ENCODE data around the gene NIN. TPM values are rescaled to one million over a fixed set of nuclear protein-coding genes. Genes with fewer than 3 reads are reported as not detected.
"Not testable (repeated sequence)": the region's sequence is repeated elsewhere in the genome, so short reads cannot be mapped to it uniquely, and the experiment has no call there.

NIN gene
- total RNA-seq, 1 donor from 2014 or later: 46.9 TPM

DNA sequence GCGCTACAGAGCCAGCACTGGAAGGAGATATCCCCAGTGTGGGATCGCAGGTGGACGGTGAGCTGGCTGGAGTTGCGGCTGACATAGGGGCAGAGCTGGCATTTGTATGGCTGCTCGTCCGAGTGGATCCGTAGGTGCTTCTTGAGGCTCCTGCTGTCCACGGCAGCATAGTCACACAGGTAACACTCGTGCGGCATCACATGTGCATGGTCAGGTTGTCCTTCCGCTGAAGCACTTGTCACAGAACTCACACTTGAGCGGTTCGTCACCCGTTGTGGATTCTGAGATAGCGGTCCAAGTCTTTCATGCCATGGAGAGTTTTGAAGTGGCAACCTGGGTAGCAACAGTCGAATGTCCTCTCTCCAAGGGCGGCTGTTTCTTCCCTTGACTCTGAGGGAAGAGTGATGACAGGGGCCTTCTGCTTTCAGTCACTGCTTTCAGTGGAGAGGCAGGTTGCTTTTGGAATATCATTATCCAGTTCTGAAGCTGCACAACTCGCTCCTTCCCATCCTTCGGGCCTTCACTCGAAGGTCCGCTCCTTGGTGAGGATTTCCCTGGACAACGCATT is 125.9 kb downstream of the NIN start:
- H3K27ac Mint-ChIP-seq (ENCODE audit: unreplicated experiment): no peak overlapping the region
- no peak overlapping the region for H3K4me3 Mint-ChIP-seq (ENCODE audit: unreplicated experiment)
- peaks cover 5% of the 10 kb centered on the region for H3K36me3 Mint-ChIP-seq (ENCODE audit: low read depth)
- DNase-seq (ENCODE audit: low spot score): no peak
- H3K4me1 Mint-ChIP-seq (ENCODE audit: low read depth): no peaks in the 10 kb centered on the region
- TF ChIP-seq, protein P1, sequence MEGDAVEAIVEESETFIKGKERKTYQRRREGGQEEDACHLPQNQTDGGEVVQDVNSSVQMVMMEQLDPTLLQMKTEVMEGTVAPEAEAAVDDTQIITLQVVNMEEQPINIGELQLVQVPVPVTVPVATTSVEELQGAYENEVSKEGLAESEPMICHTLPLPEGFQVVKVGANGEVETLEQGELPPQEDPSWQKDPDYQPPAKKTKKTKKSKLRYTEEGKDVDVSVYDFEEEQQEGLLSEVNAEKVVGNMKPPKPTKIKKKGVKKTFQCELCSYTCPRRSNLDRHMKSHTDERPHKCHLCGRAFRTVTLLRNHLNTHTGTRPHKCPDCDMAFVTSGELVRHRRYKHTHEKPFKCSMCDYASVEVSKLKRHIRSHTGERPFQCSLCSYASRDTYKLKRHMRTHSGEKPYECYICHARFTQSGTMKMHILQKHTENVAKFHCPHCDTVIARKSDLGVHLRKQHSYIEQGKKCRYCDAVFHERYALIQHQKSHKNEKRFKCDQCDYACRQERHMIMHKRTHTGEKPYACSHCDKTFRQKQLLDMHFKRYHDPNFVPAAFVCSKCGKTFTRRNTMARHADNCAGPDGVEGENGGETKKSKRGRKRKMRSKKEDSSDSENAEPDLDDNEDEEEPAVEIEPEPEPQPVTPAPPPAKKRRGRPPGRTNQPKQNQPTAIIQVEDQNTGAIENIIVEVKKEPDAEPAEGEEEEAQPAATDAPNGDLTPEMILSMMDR (IDR thresholded peaks at IDR 0.05): no peak
- peaks cover 9% of the 10 kb centered on the region for H3K9me3 Mint-ChIP-seq (ENCODE audit: low read depth)
- no peaks in the 10 kb centered on the region for H3K27me3 Mint-ChIP-seq (ENCODE audit: low read depth)

DNA sequence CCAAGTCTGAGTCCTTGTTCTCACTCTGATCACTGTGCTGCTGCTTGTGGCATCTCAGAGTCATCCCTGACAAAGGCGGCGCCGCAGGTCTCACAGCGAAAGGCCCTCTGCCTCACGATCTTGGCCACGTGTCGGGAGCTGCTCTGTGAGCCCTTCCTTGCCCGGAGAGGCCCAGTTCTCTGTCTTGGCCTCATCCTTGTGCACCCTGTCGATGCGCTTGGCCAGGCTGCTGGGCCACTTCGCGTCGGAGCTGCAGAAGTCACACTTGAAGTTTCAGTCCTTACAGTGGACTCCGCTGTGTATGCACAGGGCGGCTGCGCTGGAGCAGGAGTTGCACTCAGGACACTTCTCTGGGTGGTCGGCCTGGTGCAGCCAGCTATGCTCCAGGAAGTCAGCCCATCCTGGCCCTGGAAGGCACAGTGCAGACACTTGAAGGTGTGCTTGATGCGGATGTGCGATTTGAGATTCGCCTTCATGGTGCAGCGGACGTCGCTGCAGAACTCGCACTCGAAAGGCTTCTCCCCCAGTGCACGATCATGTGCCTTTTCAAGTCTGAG is 126.4 kb downstream of the NIN start:
- DNase-seq (ENCODE audit: low spot score): no peak
- peaks cover 14% of the 10 kb centered on the region for H3K9me3 Mint-ChIP-seq (ENCODE audit: low read depth)
- TF ChIP-seq, protein P1 (IDR thresholded peaks at IDR 0.05): no peak

DNA sequence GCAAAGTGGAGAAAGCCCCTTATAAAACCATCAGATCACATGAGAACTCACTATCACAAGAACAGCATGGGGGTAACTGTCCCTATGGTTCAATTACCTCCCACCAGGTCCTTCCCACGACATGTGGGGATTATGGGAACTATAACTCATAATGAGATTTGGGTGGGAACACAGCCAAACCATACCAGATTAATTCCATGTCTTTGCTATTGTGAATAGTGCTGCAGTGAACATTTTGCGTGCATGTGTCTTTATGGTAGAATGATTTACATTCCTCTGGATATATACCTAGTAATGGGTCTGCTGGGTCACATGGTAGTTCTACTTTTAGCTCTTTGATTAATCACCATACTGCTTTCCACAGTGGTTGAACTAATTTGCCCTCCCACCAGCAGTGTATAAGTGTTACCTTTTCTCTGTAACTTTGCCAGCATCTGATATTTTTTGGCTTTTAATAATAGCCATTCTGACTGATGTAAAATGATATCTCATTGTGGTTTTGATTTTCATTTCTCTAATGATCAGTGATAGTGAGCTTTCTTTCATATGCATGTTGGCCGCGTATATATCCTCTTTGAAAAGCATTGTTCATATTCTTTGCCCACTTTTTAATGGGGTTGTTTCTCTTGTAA is 133.2 kb downstream of the NIN start:
- Mint-ChIP-seq H3K4me1 (ENCODE audit: low read depth) (peaks cover 2% of the 10 kb centered on the region), H3K4me3 (ENCODE audit: unreplicated experiment) (no peak overlapping the region), H3K27ac (ENCODE audit: unreplicated experiment) (no peak overlapping the region), H3K9me3 (ENCODE audit: low read depth) (peaks cover 15% of the 10 kb centered on the region), H3K36me3 (ENCODE audit: low read depth) (peaks cover 7% of the 10 kb centered on the region), H3K27me3 (ENCODE audit: low read depth) (no peaks in the 10 kb centered on the region)
- no peak for DNase-seq (ENCODE audit: low spot score)
- TF ChIP-seq, protein P1 (IDR thresholded peaks at IDR 0.05): no peak

More for the DNA sequence above, 126.4 kb downstream of the NIN start:
- Mint-ChIP-seq H3K36me3 (ENCODE audit: low read depth) (peaks cover 5% of the 10 kb centered on the region), H3K27ac (ENCODE audit: unreplicated experiment) (no peak overlapping the region), H3K4me3 (ENCODE audit: unreplicated experiment) (no peak overlapping the region), H3K4me1 (ENCODE audit: low read depth) (no peaks in the 10 kb centered on the region), H3K27me3 (ENCODE audit: low read depth) (no peaks in the 10 kb centered on the region)

DNA sequence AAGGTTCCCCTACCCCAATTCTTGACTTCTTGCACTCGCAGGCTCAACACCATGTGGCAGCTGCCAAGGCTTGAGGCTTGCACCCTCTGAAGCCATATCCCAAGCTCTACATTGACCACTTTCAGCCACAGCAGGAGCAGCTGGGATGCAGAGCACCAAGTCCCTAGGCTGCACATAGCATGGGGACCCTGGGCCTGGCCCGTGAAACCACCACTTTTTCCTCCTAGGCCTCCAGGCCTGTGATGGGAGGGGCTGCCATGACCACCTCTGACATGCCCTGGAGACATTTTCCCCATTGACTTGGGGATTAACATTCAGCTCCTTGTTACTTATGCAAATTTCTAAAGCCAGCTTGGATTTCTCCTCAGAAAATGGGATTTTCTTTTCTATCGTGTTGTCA is 136.7 kb downstream of the NIN start:
- not testable (repeated sequence) for H3K27me3 Mint-ChIP-seq (ENCODE audit: low read depth); H3K4me1 Mint-ChIP-seq (ENCODE audit: low read depth); H3K36me3 Mint-ChIP-seq (ENCODE audit: low read depth); H3K27ac Mint-ChIP-seq (ENCODE audit: unreplicated experiment); DNase-seq (ENCODE audit: low spot score); H3K4me3 Mint-ChIP-seq (ENCODE audit: unreplicated experiment)
- peaks cover 10% of the 10 kb centered on the region for H3K9me3 Mint-ChIP-seq (ENCODE audit: low read depth)

DNA sequence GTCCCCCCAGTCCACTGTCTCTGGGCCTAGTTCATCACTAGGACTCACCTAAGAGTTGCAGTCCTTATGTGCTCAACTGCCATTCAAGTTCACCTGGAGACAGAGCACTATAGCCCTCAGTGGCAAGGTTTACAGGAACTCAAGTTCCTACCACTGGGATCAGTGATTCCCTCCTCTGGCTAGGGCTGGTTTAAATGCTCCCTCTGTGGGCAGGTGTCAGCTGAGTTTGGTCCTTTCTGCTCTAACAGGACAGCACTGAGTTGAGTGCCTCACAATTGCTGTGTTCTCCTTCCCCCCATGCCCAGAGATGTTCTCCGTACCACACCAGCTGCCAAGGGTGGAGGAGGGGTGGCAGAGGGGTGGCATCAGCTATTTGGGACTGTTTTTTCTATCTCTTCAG is 142.1 kb downstream of the NIN start:
- TF ChIP-seq, protein P1 (IDR thresholded peaks at IDR 0.05): no peak
- Mint-ChIP-seq H3K4me3 (ENCODE audit: unreplicated experiment) (no peak overlapping the region), H3K9me3 (ENCODE audit: low read depth) (peaks cover 10% of the 10 kb centered on the region), H3K27me3 (ENCODE audit: low read depth) (no peaks in the 10 kb centered on the region), H3K36me3 (ENCODE audit: low read depth) (peaks cover 4% of the 10 kb centered on the region), H3K27ac (ENCODE audit: unreplicated experiment) (no peak overlapping the region), H3K4me1 (ENCODE audit: low read depth) (peaks cover 9% of the 10 kb centered on the region)
- DNase-seq (ENCODE audit: low spot score): no peak
